GM19463 (cell line): ENCODE data around the gene PLK1.
"Not testable (repeated sequence)": the region's sequence is repeated elsewhere in the genome, so short reads cannot be mapped to it uniquely, and the experiment has no call there.

Experiments used
- ATAC-seq: cut with Tn5 transposase; IDR thresholded peaks from one replicate; pipeline ENCODE4 v1.9.1; 2021; ENCODE audit warnings: mild to moderate bottlenecking, moderate library complexity; ENCODE audit not compliant: unreplicated experiment

The PLK1 gene

GRCh38 chr16:23706439-23706838 lies 27.8 kb downstream of the PLK1 start:
- ATAC-seq: no peak

GRCh38 chr16:23709536-23709935 lies 30.8 kb downstream of the PLK1 start:
- no peak for ATAC-seq

- ATAC-seq: no peak
Observed at GRCh38 chr16:23710008-23710407, 31.3 kb downstream of the PLK1 start.

GRCh38 chr16:23710504-23710903 lies 31.8 kb downstream of the PLK1 start:
- no peak for ATAC-seq

- no peak for ATAC-seq
Observed at GRCh38 chr16:23711785-23712184, 33.1 kb downstream of the PLK1 start.

- no peak for ATAC-seq
Observed at GRCh38 chr16:23712976-23713375, 34.3 kb downstream of the PLK1 start, which contains the start of gene ERN2. TSS of gene ERN2 (minus strand) at chr16:23713222. CDS start at chr16:23713187, 35 bp downstream.

GRCh38 chr16:23716484-23716883 lies 37.8 kb downstream of the PLK1 start:
- no peak for ATAC-seq

- ATAC-seq: not testable (repeated sequence)
Observed at GRCh38 chr16:23722613-23723240, 44.0 kb downstream of the PLK1 start.

- no peak for ATAC-seq
Observed at GRCh38 chr16:23724096-23724784, 45.6 kb downstream of the PLK1 start.

- no peak for ATAC-seq
Observed at GRCh38 chr16:23724785-23725131, 46.1 kb downstream of the PLK1 start.

GRCh38 chr16:23726710-23727109 lies 48.0 kb downstream of the PLK1 start:
- no peak for ATAC-seq

- no peak for ATAC-seq
Observed at GRCh38 chr16:23728112-23728477, 49.4 kb downstream of the PLK1 start.

- no peak for ATAC-seq
Observed at GRCh38 chr16:23729503-23730424, 51.1 kb downstream of the PLK1 start.

- no peak for ATAC-seq
Observed at GRCh38 chr16:23734176-23734893, 55.6 kb downstream of the PLK1 start.

- ATAC-seq: not testable (repeated sequence)
Observed at GRCh38 chr16:23737423-23738028, 58.8 kb downstream of the PLK1 start.

GRCh38 chr16:23739516-23739915 lies 60.8 kb downstream of the PLK1 start:
- ATAC-seq: no peak
